ENCODE results near the gene PTRH1. TPM values are rescaled to one million over a fixed set of nuclear protein-coding genes. Genes with fewer than 3 reads are reported as not detected.

Gene PTRH1
- total and polyA plus RNA-seq, 2 of the 13 experiments (the other 11 are each of a cell fraction or from before 2014, with no cell fraction given), result 4.0 to 10.4 TPM

DNA sequence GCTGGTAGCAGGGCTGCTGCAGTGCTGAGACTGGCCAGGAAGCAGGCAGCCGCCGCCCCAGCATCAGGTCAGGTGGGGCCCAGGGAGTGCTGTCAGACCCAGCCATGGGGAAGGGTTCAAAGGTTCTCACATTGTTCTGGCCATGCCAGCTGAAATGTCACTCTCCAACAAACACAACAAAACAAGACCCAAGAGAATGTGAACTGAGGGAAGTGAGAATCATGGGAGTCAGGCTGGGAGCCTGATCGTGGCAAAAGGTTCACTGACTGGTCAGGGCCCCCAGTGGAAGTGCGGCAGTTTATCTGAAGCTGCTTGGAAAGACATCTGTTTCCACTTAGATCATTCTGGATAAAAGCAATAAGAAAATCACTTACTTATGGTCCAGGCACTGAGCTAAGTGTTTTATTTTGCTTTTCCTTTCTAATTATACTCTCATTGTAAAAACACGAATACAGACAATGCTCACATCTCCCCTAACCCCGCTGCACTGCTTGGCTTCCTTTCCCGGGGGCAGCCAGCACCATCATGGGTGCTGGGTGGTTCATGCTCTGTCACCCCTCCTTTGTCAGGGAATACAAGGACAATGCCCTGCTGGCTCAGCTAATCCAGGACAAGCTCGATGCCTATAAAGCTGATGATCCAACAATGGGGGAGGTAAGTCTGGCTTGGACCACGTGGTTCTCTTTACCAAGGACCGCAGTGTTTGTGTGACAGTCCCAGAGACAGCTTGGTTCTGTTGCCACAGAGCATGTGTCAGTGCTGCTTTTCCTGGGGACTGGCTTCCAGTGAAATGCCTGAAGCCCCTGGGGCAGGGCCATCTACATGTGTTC lies 50.6 kb downstream of the PTRH1 start (continued):
- TF ChIP-seq, protein P1, sequence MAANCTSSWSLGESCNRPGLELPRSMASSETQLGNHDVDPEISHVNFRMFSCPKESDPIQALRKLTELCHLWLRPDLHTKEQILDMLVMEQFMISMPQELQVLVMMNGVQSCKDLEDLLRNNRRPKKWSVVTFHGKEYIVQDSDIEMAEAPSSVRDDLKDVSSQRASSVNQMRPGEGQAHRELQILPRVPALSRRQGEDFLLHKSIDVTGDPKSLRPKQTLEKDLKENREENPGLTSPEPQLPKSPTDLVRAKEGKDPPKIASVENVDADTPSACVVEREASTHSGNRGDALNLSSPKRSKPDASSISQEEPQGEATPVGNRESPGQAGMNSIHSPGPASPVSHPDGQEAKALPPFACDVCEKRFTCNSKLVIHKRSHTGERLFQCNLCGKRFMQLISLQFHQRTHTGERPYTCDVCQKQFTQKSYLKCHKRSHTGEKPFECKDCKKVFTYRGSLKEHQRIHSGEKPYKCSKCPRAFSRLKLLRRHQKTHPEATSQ (CRISPR knock-in tag; IDR thresholded peaks at IDR 0.05; ENCODE audit: borderline replicate concordance), result no peak
- no peak for TF ChIP-seq ZNF891 (CRISPR knock-in tag; IDR thresholded peaks at IDR 0.05)
- TF ChIP-seq, protein P2, sequence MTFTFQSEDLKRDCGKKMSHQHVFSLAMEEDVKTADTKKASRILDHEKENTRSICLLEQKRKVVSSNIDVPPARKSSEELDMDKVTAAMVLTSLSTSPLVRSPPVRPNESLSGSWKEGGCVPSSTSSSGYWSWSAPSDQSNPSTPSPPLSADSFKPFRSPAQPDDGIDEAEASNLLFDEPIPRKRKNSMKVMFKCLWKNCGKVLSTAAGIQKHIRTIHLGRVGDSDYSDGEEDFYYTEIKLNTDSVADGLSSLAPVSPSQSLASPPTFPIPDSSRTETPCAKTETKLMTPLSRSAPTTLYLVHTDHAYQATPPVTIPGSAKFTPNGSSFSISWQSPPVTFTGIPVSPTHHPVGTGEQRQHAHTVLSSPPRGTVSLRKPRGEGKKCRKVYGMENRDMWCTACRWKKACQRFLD (CRISPR knock-in tag; IDR thresholded peaks at IDR 0.05; ENCODE audit: borderline replicate concordance), result no peak
- TF ChIP-seq ZNF709 (CRISPR knock-in tag; IDR thresholded peaks at IDR 0.05), result no peak
- no peak for TF ChIP-seq FLYWCH1 (CRISPR knock-in tag; IDR thresholded peaks at IDR 0.05)
- no peak for TF ChIP-seq BHLHE40 (IDR thresholded peaks at IDR 0.05; ENCODE audit: low read length)
- TF ChIP-seq, protein P3, sequence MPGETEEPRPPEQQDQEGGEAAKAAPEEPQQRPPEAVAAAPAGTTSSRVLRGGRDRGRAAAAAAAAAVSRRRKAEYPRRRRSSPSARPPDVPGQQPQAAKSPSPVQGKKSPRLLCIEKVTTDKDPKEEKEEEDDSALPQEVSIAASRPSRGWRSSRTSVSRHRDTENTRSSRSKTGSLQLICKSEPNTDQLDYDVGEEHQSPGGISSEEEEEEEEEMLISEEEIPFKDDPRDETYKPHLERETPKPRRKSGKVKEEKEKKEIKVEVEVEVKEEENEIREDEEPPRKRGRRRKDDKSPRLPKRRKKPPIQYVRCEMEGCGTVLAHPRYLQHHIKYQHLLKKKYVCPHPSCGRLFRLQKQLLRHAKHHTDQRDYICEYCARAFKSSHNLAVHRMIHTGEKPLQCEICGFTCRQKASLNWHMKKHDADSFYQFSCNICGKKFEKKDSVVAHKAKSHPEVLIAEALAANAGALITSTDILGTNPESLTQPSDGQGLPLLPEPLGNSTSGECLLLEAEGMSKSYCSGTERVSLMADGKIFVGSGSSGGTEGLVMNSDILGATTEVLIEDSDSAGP (CRISPR knock-in tag; IDR thresholded peaks at IDR 0.05; ENCODE audit: borderline replicate concordance), result peak; percentile 62; the same call in 1 of the 2 replicates
- TF ChIP-seq ZNF720 (CRISPR knock-in tag; IDR thresholded peaks at IDR 0.05), result no peak
- TF ChIP-seq ZNF331 (CRISPR knock-in tag; IDR thresholded peaks at IDR 0.05), result peak; percentile 42; the same call in 1 of the 2 replicates
- TF ChIP-seq SMARCE1 (IDR thresholded peaks at IDR 0.05; ENCODE audit: borderline replicate concordance), result no peak
- TF ChIP-seq CAMTA2 (CRISPR knock-in tag; IDR thresholded peaks at IDR 0.05; ENCODE audit: borderline replicate concordance), result no peak
- no peak for TF ChIP-seq SRSF4 (IDR thresholded peaks at IDR 0.05; ENCODE audit: low read depth, low read length, poor library complexity, severe bottlenecking)
- no peak for TF ChIP-seq PRMT3 (CRISPR knock-in tag; IDR thresholded peaks at IDR 0.05; ENCODE audit: borderline replicate concordance, low read depth)
- TF ChIP-seq, protein P4, sequence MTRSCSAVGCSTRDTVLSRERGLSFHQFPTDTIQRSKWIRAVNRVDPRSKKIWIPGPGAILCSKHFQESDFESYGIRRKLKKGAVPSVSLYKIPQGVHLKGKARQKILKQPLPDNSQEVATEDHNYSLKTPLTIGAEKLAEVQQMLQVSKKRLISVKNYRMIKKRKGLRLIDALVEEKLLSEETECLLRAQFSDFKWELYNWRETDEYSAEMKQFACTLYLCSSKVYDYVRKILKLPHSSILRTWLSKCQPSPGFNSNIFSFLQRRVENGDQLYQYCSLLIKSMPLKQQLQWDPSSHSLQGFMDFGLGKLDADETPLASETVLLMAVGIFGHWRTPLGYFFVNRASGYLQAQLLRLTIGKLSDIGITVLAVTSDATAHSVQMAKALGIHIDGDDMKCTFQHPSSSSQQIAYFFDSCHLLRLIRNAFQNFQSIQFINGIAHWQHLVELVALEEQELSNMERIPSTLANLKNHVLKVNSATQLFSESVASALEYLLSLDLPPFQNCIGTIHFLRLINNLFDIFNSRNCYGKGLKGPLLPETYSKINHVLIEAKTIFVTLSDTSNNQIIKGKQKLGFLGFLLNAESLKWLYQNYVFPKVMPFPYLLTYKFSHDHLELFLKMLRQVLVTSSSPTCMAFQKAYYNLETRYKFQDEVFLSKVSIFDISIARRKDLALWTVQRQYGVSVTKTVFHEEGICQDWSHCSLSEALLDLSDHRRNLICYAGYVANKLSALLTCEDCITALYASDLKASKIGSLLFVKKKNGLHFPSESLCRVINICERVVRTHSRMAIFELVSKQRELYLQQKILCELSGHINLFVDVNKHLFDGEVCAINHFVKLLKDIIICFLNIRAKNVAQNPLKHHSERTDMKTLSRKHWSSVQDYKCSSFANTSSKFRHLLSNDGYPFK (CRISPR knock-in tag; IDR thresholded peaks at IDR 0.05; ENCODE audit: borderline replicate concordance), result 0 out of 2 replicates have a peak, but pooled peaks have one; percentile 27
- TF ChIP-seq, protein P5, sequence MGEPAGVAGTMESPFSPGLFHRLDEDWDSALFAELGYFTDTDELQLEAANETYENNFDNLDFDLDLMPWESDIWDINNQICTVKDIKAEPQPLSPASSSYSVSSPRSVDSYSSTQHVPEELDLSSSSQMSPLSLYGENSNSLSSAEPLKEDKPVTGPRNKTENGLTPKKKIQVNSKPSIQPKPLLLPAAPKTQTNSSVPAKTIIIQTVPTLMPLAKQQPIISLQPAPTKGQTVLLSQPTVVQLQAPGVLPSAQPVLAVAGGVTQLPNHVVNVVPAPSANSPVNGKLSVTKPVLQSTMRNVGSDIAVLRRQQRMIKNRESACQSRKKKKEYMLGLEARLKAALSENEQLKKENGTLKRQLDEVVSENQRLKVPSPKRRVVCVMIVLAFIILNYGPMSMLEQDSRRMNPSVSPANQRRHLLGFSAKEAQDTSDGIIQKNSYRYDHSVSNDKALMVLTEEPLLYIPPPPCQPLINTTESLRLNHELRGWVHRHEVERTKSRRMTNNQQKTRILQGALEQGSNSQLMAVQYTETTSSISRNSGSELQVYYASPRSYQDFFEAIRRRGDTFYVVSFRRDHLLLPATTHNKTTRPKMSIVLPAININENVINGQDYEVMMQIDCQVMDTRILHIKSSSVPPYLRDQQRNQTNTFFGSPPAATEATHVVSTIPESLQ (CRISPR knock-in tag; conservative IDR thresholded peaks at IDR 0.05), result no peak
- TF ChIP-seq ZNF101 (CRISPR knock-in tag; IDR thresholded peaks at IDR 0.05; ENCODE audit: borderline replicate concordance, low read depth), result no peak
- TF ChIP-seq, protein P6, sequence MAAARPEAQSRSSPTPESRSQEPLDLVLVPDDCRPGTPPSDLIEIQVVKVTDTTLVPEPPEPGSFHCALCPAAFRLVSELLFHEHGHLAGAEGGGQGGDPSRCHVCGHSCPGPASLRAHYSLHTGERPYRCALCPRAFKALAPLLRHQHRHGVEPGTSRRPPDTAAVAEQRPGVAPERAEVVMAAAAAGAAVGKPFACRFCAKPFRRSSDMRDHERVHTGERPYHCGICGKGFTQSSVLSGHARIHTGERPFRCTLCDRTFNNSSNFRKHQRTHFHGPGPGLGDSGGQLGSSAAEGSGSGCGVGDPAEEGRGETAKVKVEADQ (CRISPR knock-in tag; IDR thresholded peaks at IDR 0.05; ENCODE audit: borderline replicate concordance), result no peak
- TF ChIP-seq ZNF230 (CRISPR knock-in tag; IDR thresholded peaks at IDR 0.05), result no peak
